Chondrocyte (in vitro differentiated cells): ENCODE results near the gene DISP2. TPM values are rescaled to one million over a fixed set of nuclear protein-coding genes. Genes with fewer than 3 reads are reported as not detected.

Experiments used
- DNase-seq: peaks from one replicate; pipeline ENCODE4 v3.0.0; 2021; ENCODE audit warnings: mixed read lengths, low spot score
- H3K27ac Mint-ChIP-seq: one replicate; pipeline ENCODE4 v1.8.0; 2021; ENCODE audit warnings: mild to moderate bottlenecking, moderate library complexity, mixed read lengths; ENCODE audit not compliant: unreplicated experiment
- H3K27me3 Mint-ChIP-seq: 2 replicates; pipeline ENCODE4 v1.8.0; 2021; ENCODE audit warnings: low read depth, mixed read lengths
- H3K36me3 Mint-ChIP-seq: 2 replicates; pipeline ENCODE4 v1.8.0; 2021; ENCODE audit warnings: low read depth, mixed read lengths
- H3K4me1 Mint-ChIP-seq: 2 replicates; pipeline ENCODE4 v1.8.0; 2021; ENCODE audit warnings: low read depth, mild to moderate bottlenecking, mixed read lengths
- H3K4me3 Mint-ChIP-seq: one replicate; pipeline ENCODE4 v1.8.0; 2021; ENCODE audit warnings: mild to moderate bottlenecking, moderate library complexity, mixed read lengths; ENCODE audit not compliant: unreplicated experiment
- H3K9me3 Mint-ChIP-seq: 2 replicates; pipeline ENCODE4 v1.8.0; 2021; ENCODE audit warnings: low read depth, mixed read lengths
- CTCF ChIP-seq: fragments of 200-600 bp; sonication (generic); IDR thresholded peaks from 2 replicates; pipeline ENCODE4 v1.5.0; 2021; ENCODE audit warnings: antibody characterized with exemption, mild to moderate bottlenecking, moderate library complexity
- total RNA-seq: library from RNA; stranded (reverse); gene quantifications from 3 replicates; pipeline ENCODE4 v1.2.1, GENCODE V29; 2021

The DISP2 gene
- total RNA-seq, 1 donor from 2014 or later: 1.4 TPM

GRCh38 chr15:40339621-40339945 is 18.4 kb upstream of the DISP2 start:
- Mint-ChIP-seq H3K9me3 (no peaks in the 10 kb centered on the region), H3K36me3 (peaks cover 3% of the 10 kb centered on the region), H3K27me3 (no peaks in the 10 kb centered on the region), H3K4me1 (peaks cover 96% of the 10 kb centered on the region), H3K4me3 (peak overlapping the region; percentile 73), H3K27ac (peak overlapping the region; percentile 100)
- peak; percentile 75 for TF ChIP-seq CTCF
- no peak for DNase-seq

- no peaks in the 10 kb centered on the region for H3K27me3 Mint-ChIP-seq
- TF ChIP-seq CTCF: peak; percentile 24
- H3K4me1 Mint-ChIP-seq: peaks cover 92% of the 10 kb centered on the region
- peaks cover 3% of the 10 kb centered on the region for H3K36me3 Mint-ChIP-seq
- DNase-seq: no peak
- H3K9me3 Mint-ChIP-seq: no peaks in the 10 kb centered on the region
- H3K27ac Mint-ChIP-seq: peak overlapping the region; percentile 100
- H3K4me3 Mint-ChIP-seq: peak overlapping the region; percentile 73
Observed at GRCh38 chr15:40340038-40340739, 17.8 kb upstream of the DISP2 start.

- Mint-ChIP-seq H3K27ac (peak within 1 kb of the TSS; percentile 100), H3K27me3 (no peaks in the 10 kb centered on the region), H3K4me3 (peak within 1 kb of the TSS; percentile 73), H3K36me3 (peaks cover 3% of the 10 kb centered on the region), H3K9me3 (no peaks in the 10 kb centered on the region), H3K4me1 (peaks cover 85% of the 10 kb centered on the region)
- TF ChIP-seq CTCF: no peak
- peak; percentile 97 for DNase-seq
Observed at GRCh38 chr15:40340740-40341400, 17.1 kb upstream of the DISP2 start, which contains the start of gene CCDC9B. CCDC9B (minus strand) TSS chr15:40340939; CDS start chr15:40340819, 120 bp downstream.

GRCh38 chr15:40342416-40343320 is 15.4 kb upstream of the DISP2 start:
- Mint-ChIP-seq H3K4me1 (peaks cover 68% of the 10 kb centered on the region), H3K36me3 (peaks cover 1% of the 10 kb centered on the region), H3K27ac (peak overlapping the region; percentile 99), H3K4me3 (no peak overlapping the region), H3K9me3 (no peaks in the 10 kb centered on the region), H3K27me3 (no peaks in the 10 kb centered on the region)
- DNase-seq: no peak
- no peak for TF ChIP-seq CTCF

- H3K4me3 Mint-ChIP-seq: peak overlapping the region; percentile 34
- no peak for DNase-seq
- peak overlapping the region; percentile 99 for H3K27ac Mint-ChIP-seq
- H3K27me3 Mint-ChIP-seq: no peaks in the 10 kb centered on the region
- H3K36me3 Mint-ChIP-seq: no peaks in the 10 kb centered on the region
- H3K9me3 Mint-ChIP-seq: no peaks in the 10 kb centered on the region
- peaks cover 59% of the 10 kb centered on the region for H3K4me1 Mint-ChIP-seq
- TF ChIP-seq CTCF: no peak
Observed at GRCh38 chr15:40343512-40343911, 14.5 kb upstream of the DISP2 start.
